Endothelial cell of umbilical vein (primary cell): ENCODE data around the gene C2CD4D. TPM values are rescaled to one million over a fixed set of nuclear protein-coding genes. Genes with fewer than 3 reads are reported as not detected.

ENCODE experiments used
- BruUV-seq: library from RNA; stranded (reverse); fragments of 400-500 nt; replicated peaks from 2 replicates; lab custom pipeline; 2021; lab: Mats Ljungman, UMichigan
- CTCF ChIA-PET: fragments of 300-600, 350-600 bp; sonication (Branson Sonifier 250); formaldehyde crosslinking; loops from one replicate; lab custom pipeline; 2021; ENCODE audit warnings: antibody characterized with exemption, inconsistent platforms; lab: Charles Lee
- POLR2A ChIA-PET: fragments of 300-600, 350-600 bp; sonication (Branson Sonifier 250); formaldehyde crosslinking; loops from one replicate; lab custom pipeline; 2021; ENCODE audit warnings: antibody characterized with exemption, inconsistent platforms; lab: Charles Lee
- DNase-seq: peaks from one replicate; pipeline ENCODE4 v3.0.0-alpha.2; 2011; ENCODE audit warnings: low read depth, low spot score
- FAIRE-seq: peaks from 2 replicates; lab custom pipeline; 2011; peaks lifted over from hg19 to GRCh38; lab: Jason Lieb, UNC
- H2AFZ ChIP-seq: 2 replicates; pipeline ENCODE4 v1.6.0; 2012; ENCODE audit warnings: low read depth, low read length, control low read depth, inconsistent platforms
- H3K27ac ChIP-seq: 2 replicates; pipeline ENCODE4 v1.5.1; 2011; ENCODE audit warnings: low read depth, mild to moderate bottlenecking, control low read depth, low read length, moderate library complexity; ENCODE audit not compliant: insufficient read depth
- H3K27me3 ChIP-seq, 2 experiments: 2 replicates each; pipeline versions ENCODE4 v1.6.0 to v1.6.1; 2011; ENCODE audit warnings: low read length in 2 of 2, mixed read lengths in 1 of 2; ENCODE audit not compliant: control insufficient read depth in 2 of 2, insufficient read depth in 2 of 2
- H3K36me3 ChIP-seq, 2 experiments: 2 replicates in 1 of 2; 3 replicates in 1 of 2; pipeline ENCODE4 v1.5.1; 2011; ENCODE audit warnings: low read length in 2 of 2, mild to moderate bottlenecking in 1 of 2, moderate library complexity in 1 of 2; ENCODE audit not compliant: control insufficient read depth in 2 of 2, insufficient read depth in 2 of 2; ENCODE audit errors: extremely low read depth in 1 of 2
- H3K4me1 ChIP-seq: 3 replicates; pipeline ENCODE4 v1.5.1; 2011; ENCODE audit warnings: mild to moderate bottlenecking, low read length; ENCODE audit not compliant: control insufficient read depth, insufficient read depth; ENCODE audit errors: extremely low read depth
- H3K4me2 ChIP-seq: 2 replicates; pipeline ENCODE4 v1.6.1; 2011; ENCODE audit warnings: low read length, control low read depth, mixed read lengths; ENCODE audit not compliant: insufficient read depth
- H3K4me3 ChIP-seq, 3 experiments: fragments of 200-600 bp in 1 of 3; sonication (generic), shearing (Covaris generic) in 1 of 3; replicated peaks in 1 of 3; 2 replicates each; pipeline ENCODE4 v1.5.1; 2011 to 2016; ENCODE audit warnings: control low read depth in 3 of 3, low read length in 3 of 3, mild to moderate bottlenecking in 2 of 3, inconsistent platforms in 1 of 3, low read depth in 1 of 3, moderate library complexity in 1 of 3; ENCODE audit not compliant: insufficient read depth in 1 of 3
- H3K79me2 ChIP-seq: 2 replicates; pipeline ENCODE4 v1.6.0; 2012; ENCODE audit warnings: low read length, inconsistent platforms; ENCODE audit not compliant: control insufficient read depth, insufficient read depth
- H3K9ac ChIP-seq: replicated peaks from 2 replicates; pipeline ENCODE3; 2011; ENCODE audit warnings: low read length, control low read depth; ENCODE audit not compliant: insufficient read depth; ENCODE audit errors: extremely low read depth
- H3K9me1 ChIP-seq: replicated peaks from 3 replicates; pipeline ENCODE4 v1.6.0; 2011; ENCODE audit warnings: mild to moderate bottlenecking, low read length; ENCODE audit not compliant: control insufficient read depth, insufficient read depth; ENCODE audit errors: extremely low read depth
- H3K9me3 ChIP-seq: replicated peaks from 2 replicates; pipeline ENCODE4 v1.5.1; 2012; ENCODE audit warnings: low read length, inconsistent platforms; ENCODE audit not compliant: control insufficient read depth, insufficient read depth
- H4K20me1 ChIP-seq: replicated peaks from 2 replicates; pipeline ENCODE3; 2011; ENCODE audit warnings: mild to moderate bottlenecking, low read length; ENCODE audit not compliant: control insufficient read depth, insufficient read depth; ENCODE audit errors: extremely low read depth
- EZH2 ChIP-seq: IDR thresholded peaks from 2 replicates; pipeline ENCODE4 v1.6.1; 2012; ENCODE audit warnings: borderline replicate concordance, low read depth, mild to moderate bottlenecking, moderate library complexity, low read length, inconsistent platforms; ENCODE audit not compliant: severe bottlenecking
- FOS ChIP-seq: IDR thresholded peaks from 2 replicates; pipeline ENCODE4 v1.6.1; 2011; ENCODE audit warnings: mild to moderate bottlenecking, low read length, moderate library complexity, borderline replicate concordance; ENCODE audit not compliant: insufficient read depth
- GATA2 ChIP-seq: IDR thresholded peaks from 2 replicates; pipeline ENCODE4 v1.7.0; 2011; ENCODE audit warnings: low read depth, mild to moderate bottlenecking, moderate library complexity, mixed read lengths, low read length; ENCODE audit not compliant: insufficient read length, insufficient read depth
- JUN ChIP-seq: IDR thresholded peaks from 2 replicates; pipeline ENCODE4 v1.6.1; 2011; ENCODE audit warnings: borderline replicate concordance, low read depth; ENCODE audit not compliant: insufficient read length, insufficient read depth
- MYC ChIP-seq: IDR thresholded peaks from one replicate; pipeline ENCODE4 v1.6.1; 2011; ENCODE audit warnings: mild to moderate bottlenecking, low read depth, low read length
- POLR2A ChIP-seq: IDR thresholded peaks from 2 replicates; pipeline ENCODE4 v1.6.1; 2012; ENCODE audit warnings: low read depth, mild to moderate bottlenecking, control low read depth, low read length
- POLR2AphosphoS5 ChIP-seq: IDR thresholded peaks from 2 replicates; pipeline ENCODE4 v1.6.1; 2012; ENCODE audit warnings: low read depth, mild to moderate bottlenecking, control low read depth, low read length, moderate library complexity; ENCODE audit not compliant: insufficient read depth
- dilution Hi-C: fragments of 300-500 bp; cut with MboI; formaldehyde crosslinking; loops from one replicate; pipeline ENCODE4 v1.15.0; 2019; ENCODE audit warnings: low sequenced_read_pairs; ENCODE audit not compliant: extremely low pct_ligation_motif_present
- intact Hi-C: fragments of 100-400 bp; cut with micrococcal nuclease; formaldehyde crosslinking; loops from one replicate; pipeline ENCODE4 v1.10.0; 2022
- polyA plus RNA-seq, 4 experiments: library from polyadenylated mRNA; depleted of rRNA in 3 of 4; stranded (reverse) in 3 of 4; unstranded in 1 of 4; fragments of >200 nt; gene quantifications; 2 replicates each; pipeline versions ENCODE4 v1.2.1 to v1.2.3, GENCODE V29; 2011 to 2012; ENCODE audit warnings: missing spikeins in 1 of 4
- total RNA-seq: library from RNA; stranded (reverse); gene quantifications from 2 replicates; pipeline ENCODE4 v1.2.3, GENCODE V29; 2021
- TF ChIP-seq, protein P1 (sequence below), 2 donors: IDR thresholded peaks; 1 replicate in 1 of 2; 2 replicates in 1 of 2; pipeline ENCODE4 v1.5.1; 2011; ENCODE audit warnings: low read length in 2 of 2, mild to moderate bottlenecking in 2 of 2, moderate library complexity in 2 of 2, control low read depth in 1 of 2, inconsistent platforms in 1 of 2, low read depth in 1 of 2; ENCODE audit not compliant: insufficient read depth in 1 of 2; ENCODE audit errors: extremely low read depth in 1 of 2
- TF ChIP-seq, protein P2 (sequence below): IDR thresholded peaks from 2 replicates; pipeline ENCODE4 v1.6.1; 2011; ENCODE audit not compliant: insufficient read depth, insufficient read length

The C2CD4D gene
- total and polyA plus RNA-seq, 2 donors (not counting 3 experiments of a cell fraction or from before 2014, with no cell fraction given): not detected

DNA sequence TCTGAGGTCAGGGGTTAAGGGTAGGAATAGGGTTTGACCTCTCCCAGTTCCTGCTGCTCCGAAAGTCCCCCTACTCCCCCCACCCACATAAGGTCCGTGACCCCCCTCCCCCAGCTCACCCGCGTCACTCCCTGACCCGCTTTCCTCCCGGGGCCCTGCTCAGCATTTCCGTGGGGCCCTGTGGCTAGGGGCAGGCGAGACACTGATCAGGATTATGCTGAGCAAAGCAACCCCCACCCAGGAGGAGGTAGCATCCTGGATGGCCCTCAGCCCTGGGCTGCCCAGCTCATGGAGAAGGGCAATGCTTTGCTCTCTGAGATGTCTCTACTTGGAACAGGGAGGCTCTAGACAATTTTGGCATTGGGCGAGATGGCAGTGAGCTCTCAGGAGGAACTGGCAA is 11.8 kb downstream of the C2CD4D start:
- DNase-seq (no peak), FAIRE-seq (no peak)
- Histone ChIP-seq H3K9ac (no peak overlapping the region), H2AFZ (no peak overlapping the region), H3K27ac (no peak overlapping the region), H3K79me2 (no peaks in the 10 kb centered on the region), H3K4me3 (no peak overlapping the region), H3K4me2 (no peak overlapping the region), H4K20me1 (no peaks in the 10 kb centered on the region), H3K9me3 (no peaks in the 10 kb centered on the region), H3K36me3 (no peaks in the 10 kb centered on the region), H3K9me1 (no peaks in the 10 kb centered on the region), H3K4me1 (peaks cover 11% of the 10 kb centered on the region), H3K27me3 (peaks cover 0 to 3% of the 10 kb centered on the region in 2 experiments)
- BruUV-seq: no TSS peak
- intact Hi-C loops: loop anchor here (1.0 kb wide), 1 partner anchor 38 kb away; the partner anchor contains the start of gene TDRKH
- dilution Hi-C loops: no loop called here
- TF ChIP-seq FOS (no peak), EZH2 (no peak), MYC (no peak), GATA2 (no peak), POLR2AphosphoS5 (no peak), JUN (no peak), POLR2A (no peak)
- TF ChIP-seq, protein P1, sequence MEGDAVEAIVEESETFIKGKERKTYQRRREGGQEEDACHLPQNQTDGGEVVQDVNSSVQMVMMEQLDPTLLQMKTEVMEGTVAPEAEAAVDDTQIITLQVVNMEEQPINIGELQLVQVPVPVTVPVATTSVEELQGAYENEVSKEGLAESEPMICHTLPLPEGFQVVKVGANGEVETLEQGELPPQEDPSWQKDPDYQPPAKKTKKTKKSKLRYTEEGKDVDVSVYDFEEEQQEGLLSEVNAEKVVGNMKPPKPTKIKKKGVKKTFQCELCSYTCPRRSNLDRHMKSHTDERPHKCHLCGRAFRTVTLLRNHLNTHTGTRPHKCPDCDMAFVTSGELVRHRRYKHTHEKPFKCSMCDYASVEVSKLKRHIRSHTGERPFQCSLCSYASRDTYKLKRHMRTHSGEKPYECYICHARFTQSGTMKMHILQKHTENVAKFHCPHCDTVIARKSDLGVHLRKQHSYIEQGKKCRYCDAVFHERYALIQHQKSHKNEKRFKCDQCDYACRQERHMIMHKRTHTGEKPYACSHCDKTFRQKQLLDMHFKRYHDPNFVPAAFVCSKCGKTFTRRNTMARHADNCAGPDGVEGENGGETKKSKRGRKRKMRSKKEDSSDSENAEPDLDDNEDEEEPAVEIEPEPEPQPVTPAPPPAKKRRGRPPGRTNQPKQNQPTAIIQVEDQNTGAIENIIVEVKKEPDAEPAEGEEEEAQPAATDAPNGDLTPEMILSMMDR (IDR thresholded peaks at IDR 0.05; ENCODE audit: extremely low read depth in 1 of 2, insufficient read depth in 1 of 2, low read depth in 1 of 2, low read length in 2 of 2): no peak
- TF ChIP-seq, protein P2, sequence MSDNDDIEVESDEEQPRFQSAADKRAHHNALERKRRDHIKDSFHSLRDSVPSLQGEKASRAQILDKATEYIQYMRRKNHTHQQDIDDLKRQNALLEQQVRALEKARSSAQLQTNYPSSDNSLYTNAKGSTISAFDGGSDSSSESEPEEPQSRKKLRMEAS: no peak
- CTCF ChIA-PET: interaction anchor here (1.2 kb wide), 1 partner anchor 9 kb away, joined by 6 read pairs; no protein-coding TSS in a partner anchor
- POLR2A ChIA-PET: no interaction called here
